A204.1 (cell line): Measurements from ENCODE around the gene ABHD17A.
"Not testable (repeated sequence)": the region's sequence is repeated elsewhere in the genome, so short reads cannot be mapped to it uniquely, and the experiment has no call there.

ENCODE experiments used
- FAIRE-seq: peaks from 2 replicates; lab custom pipeline; 2012; peaks lifted over from hg19 to GRCh38; lab: Jason Lieb, UNC

The ABHD17A gene

GRCh38 chr19:1880611-1881392 lies 4.5 kb downstream of the ABHD17A start:
- FAIRE-seq: no peak

GRCh38 chr19:1879982-1880381 lies 5.3 kb downstream of the ABHD17A start:
- FAIRE-seq: not testable (repeated sequence)

GRCh38 chr19:1878583-1878982 lies 6.7 kb downstream of the ABHD17A start:
- not testable (repeated sequence) for FAIRE-seq

DNA sequence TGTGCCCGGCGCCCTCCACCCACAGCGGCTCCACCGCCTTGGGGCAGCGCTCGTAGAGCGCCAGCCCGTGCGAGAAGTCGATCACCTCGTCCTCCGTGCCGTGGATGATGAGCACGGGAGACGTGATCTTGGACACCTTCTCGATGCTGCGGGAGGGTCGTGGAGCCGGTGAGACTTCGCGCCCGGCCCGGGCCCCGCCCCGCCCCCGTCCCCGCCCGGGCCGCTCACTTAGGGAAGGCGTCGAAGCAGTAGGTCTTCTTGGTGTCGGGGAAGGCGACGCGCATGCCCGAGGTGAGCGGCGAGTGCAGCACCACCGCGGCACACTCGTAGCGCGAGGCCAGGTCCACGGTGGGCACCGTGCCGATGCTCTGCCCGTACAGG lies 8.0 kb downstream of the ABHD17A start:
- not testable (repeated sequence) for FAIRE-seq

DNA sequence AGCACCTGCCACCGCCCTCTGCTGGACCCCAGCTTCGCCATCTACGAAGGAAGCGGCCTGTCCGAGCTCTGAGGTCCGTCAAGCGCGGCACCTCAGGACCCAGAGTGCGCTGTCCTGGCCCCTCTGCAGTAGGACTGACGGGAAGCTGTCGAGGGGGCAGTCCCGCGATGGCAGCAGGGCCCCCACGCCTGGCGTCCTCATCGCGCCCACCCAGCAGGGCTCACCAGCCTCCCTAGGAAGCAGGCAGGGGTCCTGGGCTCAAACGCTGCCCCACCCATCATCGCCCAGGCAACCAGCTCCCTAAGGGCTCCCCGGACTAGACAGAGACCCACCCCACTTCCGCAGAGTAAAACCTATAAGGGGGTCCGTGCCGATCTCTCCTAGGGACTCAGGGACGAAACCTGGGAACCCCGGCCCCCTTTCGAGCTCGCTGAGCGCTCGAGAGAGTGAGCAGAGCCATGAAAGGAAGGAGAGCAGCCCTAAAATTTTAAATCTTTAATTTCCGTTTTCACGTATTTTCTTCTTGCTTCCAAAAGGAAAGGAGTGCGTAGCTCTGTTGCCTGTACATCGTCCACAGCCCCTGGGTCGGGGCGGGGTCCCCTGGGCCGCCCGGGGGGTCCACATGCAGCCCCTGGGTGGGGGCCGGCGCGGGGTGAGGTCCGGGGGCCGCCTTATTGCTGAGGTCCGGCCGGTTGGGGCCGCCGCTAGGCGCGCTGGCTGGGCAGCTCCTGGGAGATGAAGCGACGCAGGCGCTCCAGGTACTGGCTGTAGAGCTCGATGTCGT lies 8.6 kb downstream of the ABHD17A start:
- not testable (repeated sequence) for FAIRE-seq

DNA sequence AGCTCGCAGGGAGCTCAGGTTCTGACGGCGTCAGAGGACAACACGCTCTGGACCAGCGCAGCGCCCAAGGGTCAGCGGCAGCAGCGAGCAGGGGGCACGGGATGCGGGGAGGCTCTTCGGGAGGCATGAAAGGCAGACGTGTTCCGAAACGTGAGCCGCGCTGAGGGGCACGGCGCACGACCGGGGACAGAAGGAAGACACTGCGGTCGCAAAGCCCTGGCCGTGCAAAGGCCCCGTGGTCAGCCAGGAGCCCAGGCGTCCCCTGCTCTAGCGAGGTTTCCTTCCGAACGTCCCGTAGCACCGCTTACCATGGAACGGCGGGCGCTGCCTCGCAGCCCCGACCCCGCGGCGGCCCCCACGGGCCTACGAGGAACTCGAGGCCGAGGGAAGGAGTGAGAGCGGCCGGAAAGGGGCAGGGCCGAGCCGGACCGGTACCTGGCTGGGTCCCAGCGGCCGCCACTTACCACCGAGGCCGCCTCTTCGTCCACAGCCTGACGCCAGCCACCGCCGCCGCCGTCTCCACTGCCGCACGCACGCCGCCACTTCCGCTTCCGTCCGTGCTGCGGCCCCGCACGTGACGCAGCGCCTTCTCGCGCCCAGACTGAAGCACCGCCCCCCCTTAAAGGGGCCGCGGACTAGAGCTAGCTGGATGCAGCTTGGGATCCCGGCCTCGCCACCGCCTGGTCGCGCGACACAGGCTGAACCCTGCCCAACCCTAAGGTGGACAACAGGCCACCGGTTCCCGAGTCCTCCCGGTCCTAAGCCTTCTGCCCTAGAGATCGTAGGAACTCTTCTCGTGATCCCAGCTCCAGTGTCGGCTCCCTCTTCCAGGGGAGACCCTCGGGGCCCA lies 9.4 kb downstream of the ABHD17A start:
- no peak for FAIRE-seq

GRCh38 chr19:1875265-1875645 lies 10.0 kb downstream of the ABHD17A start:
- FAIRE-seq: not testable (repeated sequence)

DNA sequence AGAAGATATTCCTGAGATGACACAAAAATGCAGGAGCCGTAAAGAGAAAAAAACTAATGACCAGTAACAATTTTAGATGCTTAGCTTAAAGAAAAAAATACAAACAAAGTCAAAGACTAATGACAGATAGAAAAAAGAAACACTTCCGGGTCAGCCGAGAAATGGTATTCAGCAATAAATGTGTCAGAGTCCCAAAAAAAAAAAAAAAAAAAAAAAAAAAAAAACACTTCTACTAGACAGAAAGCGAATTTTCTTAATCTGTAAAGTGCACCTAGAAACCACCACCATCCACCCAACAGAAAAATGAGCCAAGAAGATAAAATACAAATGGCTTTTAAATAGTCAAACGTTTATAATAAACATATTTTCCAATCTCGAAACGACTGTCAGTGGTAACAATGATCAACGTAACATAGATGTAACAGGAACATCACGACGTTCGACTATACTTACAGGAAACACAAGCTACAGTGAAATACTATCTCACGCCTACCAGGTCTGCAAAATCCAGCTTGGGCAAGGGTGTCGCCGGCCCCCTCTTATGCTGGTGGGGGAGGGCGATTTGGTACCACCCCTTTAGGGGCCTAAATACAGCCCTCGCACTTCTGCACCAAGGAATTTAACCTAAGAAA lies 10.6 kb downstream of the ABHD17A start:
- FAIRE-seq: no peak

DNA sequence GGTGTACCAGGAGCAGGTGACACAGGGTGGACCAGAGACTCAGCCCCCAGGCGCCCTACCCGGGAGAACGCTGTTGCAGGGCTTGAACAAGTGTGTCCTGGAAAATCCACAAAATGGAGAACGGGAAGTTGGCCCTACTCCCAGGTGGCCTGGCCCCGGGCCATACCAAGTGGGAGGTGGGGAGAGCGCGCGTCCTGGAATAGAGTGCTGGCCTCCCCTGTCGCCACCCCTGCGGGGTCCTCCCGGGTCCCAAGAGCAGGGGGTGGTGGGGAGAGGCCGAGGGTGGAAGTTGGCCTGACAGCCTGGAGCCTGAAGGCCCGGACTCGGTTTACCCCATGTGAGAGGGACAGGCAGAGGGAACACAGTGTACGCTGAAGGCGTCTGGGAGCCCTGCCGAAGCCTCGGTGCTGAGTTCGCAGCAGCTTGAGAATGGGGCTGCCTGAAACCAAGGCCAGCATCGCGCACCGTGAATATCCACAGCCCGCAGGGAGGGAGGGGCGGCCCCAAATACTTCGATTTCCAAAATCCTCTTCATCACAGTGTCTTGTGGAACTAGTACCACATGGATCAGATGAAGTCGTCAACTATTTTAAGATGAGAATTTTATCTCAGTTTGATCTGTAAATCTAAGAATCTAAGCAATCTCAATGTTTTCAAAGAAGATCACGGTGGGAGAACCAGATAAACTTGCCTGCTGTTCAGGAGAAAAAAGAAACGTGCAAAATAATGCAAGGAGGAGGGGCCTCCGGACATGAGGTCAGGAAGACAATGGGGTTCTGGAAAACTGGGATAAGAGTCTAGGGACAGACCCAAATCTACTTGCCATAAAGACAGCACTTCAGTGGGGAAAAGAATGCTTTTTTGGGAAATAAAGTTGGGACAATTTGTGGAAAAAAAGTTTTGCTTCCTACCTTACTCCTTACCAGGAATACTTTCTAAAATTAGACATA lies 11.5 kb downstream of the ABHD17A start:
- FAIRE-seq: no peak

- FAIRE-seq: no peak
These were observed 12.3 kb downstream of the ABHD17A start for GRCh38 chr19:1872807-1873523.

DNA sequence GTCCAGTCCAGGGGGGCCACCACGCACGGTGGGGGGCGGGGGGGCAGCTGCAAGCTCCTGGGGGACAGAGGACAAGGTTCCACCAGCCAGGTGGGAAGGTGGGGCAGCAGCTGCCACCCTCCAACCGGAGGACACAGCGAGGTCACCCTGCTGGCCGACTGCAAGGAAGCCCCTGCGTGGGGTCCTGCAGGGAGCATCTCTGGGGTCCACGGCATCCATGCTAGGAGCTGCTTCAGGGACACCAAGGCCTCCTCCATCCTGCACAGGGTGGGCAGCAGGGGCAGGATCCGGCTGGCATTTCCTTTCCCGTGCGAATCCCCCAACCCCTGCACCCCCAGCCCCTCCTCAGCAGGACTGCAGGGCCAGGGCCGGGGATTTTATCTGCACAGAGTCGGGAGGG lies 13.7 kb downstream of the ABHD17A start:
- FAIRE-seq: no peak

DNA sequence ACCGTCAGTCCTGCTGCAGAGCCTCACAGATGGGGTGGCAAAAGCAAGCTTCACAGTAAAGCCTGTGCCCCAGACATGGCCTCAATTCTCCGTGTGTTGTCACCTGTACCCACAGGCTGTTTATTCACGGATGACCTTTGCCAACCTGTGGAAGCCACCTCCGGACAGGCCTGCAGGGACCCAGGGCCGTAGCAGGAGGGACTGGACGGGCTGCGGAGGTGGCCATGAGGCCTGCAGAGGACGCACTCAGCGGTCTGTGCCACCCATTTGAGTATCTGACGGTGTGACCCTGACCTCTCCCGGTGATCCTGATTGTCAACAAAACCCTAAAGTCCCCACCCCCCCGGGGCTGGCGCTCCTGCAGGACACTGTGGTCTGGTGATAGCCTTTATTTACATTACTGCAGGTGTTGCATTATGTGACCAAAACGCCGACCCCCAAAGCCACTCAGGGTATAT lies 14.1 kb downstream of the ABHD17A start:
- FAIRE-seq: no peak

DNA sequence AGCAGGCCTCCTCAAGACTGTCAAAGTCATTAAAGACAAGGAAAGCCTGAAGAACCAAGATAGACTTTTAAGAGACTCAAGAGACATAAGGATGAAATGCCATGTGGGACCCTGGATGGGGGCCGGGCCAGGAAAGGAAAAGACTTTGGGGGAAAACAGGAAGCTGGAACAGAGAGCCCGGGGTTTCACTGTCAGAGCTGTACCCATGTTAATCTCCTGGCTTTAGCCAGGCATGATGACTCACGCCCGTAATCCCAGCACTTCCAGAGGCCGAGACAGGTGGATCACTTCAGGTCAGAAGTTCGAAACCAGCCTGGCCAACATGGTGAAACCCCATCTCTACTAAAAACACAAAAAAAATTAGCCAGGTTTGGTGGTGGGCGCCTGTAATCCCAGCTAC lies 16.3 kb downstream of the ABHD17A start:
- FAIRE-seq: no peak

DNA sequence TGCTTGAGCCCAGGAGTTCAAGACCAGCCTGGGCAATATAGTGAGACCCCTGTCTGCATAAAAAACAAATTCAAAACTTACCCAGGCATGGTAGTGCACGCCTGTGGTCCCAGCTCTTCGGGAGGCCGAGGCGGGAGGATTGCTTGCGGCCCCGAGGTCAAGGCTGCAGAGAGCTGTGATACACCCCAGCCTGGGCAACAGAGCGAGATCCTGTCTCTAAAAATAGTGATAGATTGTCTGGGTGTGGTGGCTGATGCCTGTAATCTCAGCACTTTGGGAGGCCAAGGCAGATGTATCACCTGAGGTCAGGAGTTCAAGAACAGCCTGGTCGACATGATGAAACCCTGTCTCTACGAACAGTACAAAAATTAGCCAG lies 18.0 kb downstream of the ABHD17A start:
- no peak for FAIRE-seq

- no peak for FAIRE-seq
These were observed 18.5 kb downstream of the ABHD17A start for GRCh38 chr19:1866693-1867348.

DNA sequence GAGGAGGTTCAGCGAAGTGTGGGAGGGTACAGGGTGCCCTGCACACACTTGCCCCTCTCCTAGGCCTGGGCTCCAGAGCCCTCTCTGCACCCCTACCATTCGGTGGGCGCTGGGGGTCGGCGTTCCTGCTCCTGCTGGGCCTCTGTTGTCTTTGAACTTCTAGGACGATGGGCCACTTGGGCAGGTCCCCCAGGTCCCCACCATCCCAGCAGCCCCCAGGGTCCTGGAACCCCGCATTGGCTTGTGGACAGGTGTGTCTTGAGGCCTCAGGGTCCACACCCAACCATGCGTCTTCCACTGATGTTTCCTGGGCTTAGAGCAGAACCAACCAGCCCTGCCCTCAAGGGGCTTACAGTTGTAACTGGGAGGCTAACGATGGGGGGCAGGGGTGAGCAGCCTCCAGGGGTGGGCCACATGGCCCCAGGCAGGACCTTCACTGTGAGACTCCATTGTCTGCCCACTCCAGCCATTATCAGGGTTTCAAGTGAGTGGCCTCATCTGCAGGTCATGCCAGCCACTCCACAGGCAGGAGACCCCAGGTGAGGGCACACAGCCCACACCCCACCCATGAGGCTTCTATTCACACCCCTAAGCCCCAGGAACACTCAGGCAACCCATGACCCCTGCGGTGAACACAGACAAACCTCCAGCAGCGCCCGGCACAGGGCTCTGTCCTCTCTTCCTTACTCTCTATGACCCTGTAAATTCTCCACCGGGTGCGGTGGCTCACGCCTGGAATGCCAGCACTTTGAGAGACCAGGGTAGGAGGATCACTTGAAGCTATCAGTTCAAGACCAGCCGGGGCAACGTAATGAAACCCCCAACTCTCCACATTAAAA lies 19.9 kb downstream of the ABHD17A start:
- no peak for FAIRE-seq

- FAIRE-seq: no peak
These were observed 20.7 kb downstream of the ABHD17A start for GRCh38 chr19:1864480-1865171.
